Body of pancreas (tissue), 4 donors: ENCODE data around the gene NRG4. TPM values are rescaled to one million over a fixed set of nuclear protein-coding genes. Genes with fewer than 3 reads are reported as not detected.

ENCODE experiments used
- ATAC-seq: fragments of 150-250 bp; one replicate; pipeline ENCODE4 v1.9.1; 2016
- DNase-seq, 4 donors: peaks; one replicate each; pipeline ENCODE4 v3.0.0-alpha.2; 2019
- H3K27ac ChIP-seq, 4 donors: fragments of 200-600 bp; sonication (generic); 1 replicate in 3 of 4; 2 replicates in 1 of 4; pipeline versions ENCODE4 v1.5.1 to v1.6.1; 2016 to 2019; ENCODE audit warnings: mild to moderate bottlenecking in 1 of 4, mixed read lengths in 1 of 4, moderate library complexity in 1 of 4
- H3K27me3 ChIP-seq, 2 donors: fragments of 200-600 bp; sonication (generic); one replicate each; pipeline ENCODE4 v1.6.0; 2016; ENCODE audit warnings: mild to moderate bottlenecking in 1 of 2
- H3K36me3 ChIP-seq, 2 donors: fragments of 200-600 bp; sonication (generic); replicated peaks in 1 of 2; 2 replicates each; pipeline ENCODE4 v1.5.1; 2016; ENCODE audit warnings: low read depth in 2 of 2; ENCODE audit not compliant: insufficient read depth in 1 of 2
- H3K4me1 ChIP-seq: fragments of 200-600 bp; sonication (generic); one replicate; pipeline ENCODE4 v1.6.0; 2016
- H3K4me3 ChIP-seq, 2 donors: fragments of 200-600 bp; sonication (generic); 1 replicate in 1 of 2; 2 replicates in 1 of 2; pipeline ENCODE4 v1.5.1; 2016 to 2019
- H3K9me3 ChIP-seq, 3 donors: fragments of 200-600 bp; sonication (generic); 1 replicate in 2 of 3; 2 replicates in 1 of 3; pipeline ENCODE4 v1.5.1; 2016
- CTCF ChIP-seq, 7 experiments: fragments of 450-650 bp in 4 of 7; fragments of 200-600 bp in 3 of 7; sonication (generic) in 3 of 7; IDR thresholded peaks; one replicate each; pipeline ENCODE4 v1.5.1; 2016 to 2019; ENCODE audit warnings: antibody characterized with exemption in 7 of 7
- POLR2A ChIP-seq, 3 donors: fragments of 450-650 bp; IDR thresholded peaks; one replicate each; pipeline ENCODE4 v1.6.1; 2016; ENCODE audit warnings: antibody characterized with exemption in 3 of 3, mild to moderate bottlenecking in 2 of 3
- WGBS, 2 donors: methylation state at CpG; one replicate each; pipeline ENCODE4 v1.1.5; 2017; 5-methylcytosine and 5-hydroxymethylcytosine counted together
- intact Hi-C: fragments of 100-400 bp; cut with DNase I; formaldehyde crosslinking; loops from one replicate; pipeline ENCODE4 v1.15.1; 2023
- small RNA-seq: library from RNA; depleted of rRNA; stranded (forward); fragments of <200 nt; gene quantifications from one replicate; pipeline ENCODE3, GENCODE V24; 2016
- total RNA-seq, 2 donors: library from RNA; depleted of rRNA; stranded (reverse); fragments of >200 nt; gene quantifications; one replicate each; pipeline ENCODE4 v1.1.0, GENCODE V29; 2016

The NRG4 gene
- total RNA-seq, 2 donors from 2014 or later, result 11.5 to 20.5 TPM

- Histone ChIP-seq H3K27me3 (no peaks in the 10 kb centered on the region), H3K27ac (peak overlapping the region in 1 of 4 donors; percentile 82), H3K4me1 (peaks cover 26% of the 10 kb centered on the region), H3K36me3 (no peaks in the 10 kb centered on the region), H3K4me3 (no peak overlapping the region), H3K9me3 (no peaks in the 10 kb centered on the region)
- ATAC-seq (no peak), DNase-seq (peak in 3 of 4 donors; percentile 23 to 40 (median 27))
- TF ChIP-seq CTCF (IDR thresholded peaks at IDR 0.05), result no peak
- no peak for TF ChIP-seq POLR2A (IDR thresholded peaks at IDR 0.05)
- intact Hi-C loops, result no loop called here
- WGBS, 2 donors, result 20 to 36% methylated on average over 8 of the region's 8 CpGs
These were observed 110.1 kb downstream of the NRG4 start for GRCh38 chr15:75902129-75902557.

- Histone ChIP-seq H3K36me3 (no peaks in the 10 kb centered on the region), H3K4me3 (no peak overlapping the region), H3K27ac (no peak overlapping the region), H3K27me3 (no peaks in the 10 kb centered on the region), H3K4me1 (peaks cover 24% of the 10 kb centered on the region), H3K9me3 (no peaks in the 10 kb centered on the region)
- DNase-seq, result no peak
- intact Hi-C loops, result no loop called here
- no peak for ATAC-seq
- no peak for TF ChIP-seq POLR2A (IDR thresholded peaks at IDR 0.05)
- TF ChIP-seq CTCF (IDR thresholded peaks at IDR 0.05), result no peak
These were observed 111.6 kb downstream of the NRG4 start for GRCh38 chr15:75900577-75900976.

- H3K27ac ChIP-seq, result no peak overlapping the region
- intact Hi-C loops, result no loop called here
- no peak for DNase-seq
- no peaks in the 10 kb centered on the region for H3K9me3 ChIP-seq
- WGBS, 2 donors, result 74 to 78% methylated on average over 2 of the region's 2 CpGs
- no peaks in the 10 kb centered on the region for H3K36me3 ChIP-seq
- H3K27me3 ChIP-seq, result no peaks in the 10 kb centered on the region
- TF ChIP-seq POLR2A (IDR thresholded peaks at IDR 0.05) (no peak), CTCF (IDR thresholded peaks at IDR 0.05) (no peak)
- no peak for ATAC-seq
- no peak overlapping the region for H3K4me3 ChIP-seq
- no peaks in the 10 kb centered on the region for H3K4me1 ChIP-seq
These were observed 116.5 kb downstream of the NRG4 start for GRCh38 chr15:75895731-75896130.

- Histone ChIP-seq H3K9me3 (no peaks in the 10 kb centered on the region), H3K36me3 (no peaks in the 10 kb centered on the region), H3K27me3 (no peaks in the 10 kb centered on the region), H3K4me3 (no peak overlapping the region), H3K4me1 (peaks cover 9% of the 10 kb centered on the region), H3K27ac (no peak overlapping the region)
- DNase-seq (no peak), ATAC-seq (no peak)
- intact Hi-C loops, result no loop called here
- TF ChIP-seq POLR2A (IDR thresholded peaks at IDR 0.05) (no peak), CTCF (IDR thresholded peaks at IDR 0.05) (no peak)
These were observed 120.3 kb downstream of the NRG4 start for GRCh38 chr15:75891895-75892294.

Small RNA genes within 50 kb of the gene (small RNA-seq; reads per million reads assigned to genes)
- not detected for gene RN7SL510P

Other genes with a start within 250 kb of the NRG4 start
- gene UBE2Q2, start 169.0 kb downstream of the NRG4 start, total RNA-seq, result 10 to 100 TPM; 15.2 to 15.8 TPM
- 10 to 100 TPM; 13.5 to 23.9 TPM for gene FBXO22, start 108.5 kb downstream of the NRG4 start, total RNA-seq
- 1 to 10 TPM in 1 of 2 donors, under 1 TPM in 1; 0.66 to 9.1 TPM for gene TMEM266, start 47.6 kb upstream of the NRG4 start, total RNA-seq